H1 (cell line): ENCODE measurements around the gene RNF8. TPM values are rescaled to one million over a fixed set of nuclear protein-coding genes. Genes with fewer than 3 reads are reported as not detected.

Source experiments
- CTCF ChIA-PET: fragments of 300-600 bp; sonication (Branson Sonifier 250); formaldehyde crosslinking; loops from one replicate; lab custom pipeline; 2021; ENCODE audit not compliant: partially characterized antibody; lab: Charles Lee
- POLR2A ChIA-PET: fragments of 300-600 bp; sonication (Branson Sonifier 250); formaldehyde crosslinking; loops from one replicate; lab custom pipeline; 2021; ENCODE audit warnings: inconsistent platforms; ENCODE audit not compliant: partially characterized antibody; lab: Charles Lee
- DNase-seq, 2 experiments: peaks; one replicate each; pipeline versions ENCODE4 v3.0.0 to v3.0.0-alpha.2; 2010 to 2022; ENCODE audit warnings: low spot score in 2 of 2, low read depth in 1 of 2, mixed read lengths in 1 of 2
- FAIRE-seq: peaks from 2 replicates; lab custom pipeline; 2011; peaks lifted over from hg19 to GRCh38; lab: Jason Lieb, UNC
- H2AFZ ChIP-seq: 2 replicates; pipeline ENCODE4 v1.8.1; 2012; ENCODE audit warnings: low read length, inconsistent platforms
- H2AK5ac ChIP-seq: 2 replicates; pipeline ENCODE4 v1.6.1; 2013; ENCODE audit warnings: low read depth, low read length
- H2BK120ac ChIP-seq: replicated peaks from 2 replicates; pipeline ENCODE3; 2013; ENCODE audit warnings: low read depth, low read length, inconsistent platforms
- H2BK12ac ChIP-seq: 2 replicates; pipeline ENCODE4 v1.6.1; 2013; ENCODE audit warnings: low read depth, low read length
- H2BK15ac ChIP-seq: 2 replicates; pipeline ENCODE4 v1.6.1; 2013; ENCODE audit warnings: low read length
- H2BK20ac ChIP-seq: 2 replicates; pipeline ENCODE4 v1.6.1; 2013; ENCODE audit warnings: low read length
- H2BK5ac ChIP-seq: 2 replicates; pipeline ENCODE4 v1.6.1; 2013; ENCODE audit warnings: low read depth, low read length
- H3K14ac ChIP-seq: 2 replicates; pipeline ENCODE4 v1.6.1; 2013; ENCODE audit warnings: inconsistent platforms; ENCODE audit not compliant: insufficient read length
- H3K18ac ChIP-seq: 2 replicates; pipeline ENCODE4 v1.6.1; 2013; ENCODE audit warnings: low read length; ENCODE audit errors: extremely low read depth
- H3K23ac ChIP-seq: 2 replicates; pipeline ENCODE4 v1.6.1; 2013; ENCODE audit warnings: inconsistent platforms; ENCODE audit not compliant: insufficient read length
- H3K23me2 ChIP-seq: 2 replicates; pipeline ENCODE4 v1.6.1; 2013; ENCODE audit warnings: low read depth, low read length
- H3K27ac ChIP-seq: 2 replicates; pipeline ENCODE4 v1.6.1; 2011; ENCODE audit warnings: low read depth, low read length, inconsistent platforms
- H3K27me3 ChIP-seq, 4 experiments: replicated peaks in 1 of 4; 1 replicate in 1 of 4; 2 replicates in 3 of 4; pipeline versions ENCODE4 v1.6.1 to v1.8.1; 2011 to 2013; ENCODE audit warnings: low read length in 3 of 4, mild to moderate bottlenecking in 3 of 4, inconsistent platforms in 2 of 4, mixed read lengths in 2 of 4, moderate library complexity in 1 of 4; ENCODE audit not compliant: control insufficient read depth in 3 of 4, insufficient read depth in 3 of 4; ENCODE audit errors: extremely low read depth in 1 of 4
- H3K36me3 ChIP-seq, 4 experiments: 2 replicates each; pipeline versions ENCODE4 v1.6.1 to v1.8.1; 2011 to 2013; ENCODE audit warnings: mild to moderate bottlenecking in 4 of 4, low read length in 3 of 4, moderate library complexity in 2 of 4, control low read depth in 1 of 4, inconsistent platforms in 1 of 4; ENCODE audit not compliant: insufficient read depth in 4 of 4, control insufficient read depth in 2 of 4
- H3K4ac ChIP-seq: replicated peaks from 2 replicates; pipeline ENCODE3; 2013; ENCODE audit warnings: low read length, low read depth, mixed read lengths, inconsistent platforms; ENCODE audit not compliant: insufficient read length
- H3K4me1 ChIP-seq, 4 experiments: replicated peaks in 1 of 4; 1 replicate in 1 of 4; 2 replicates in 3 of 4; pipeline versions ENCODE4 v1.6.1 to v1.8.1; 2011 to 2013; ENCODE audit warnings: low read length in 3 of 4, inconsistent platforms in 2 of 4, mixed read lengths in 1 of 4; ENCODE audit not compliant: insufficient read depth in 4 of 4, control insufficient read depth in 3 of 4
- H3K4me2 ChIP-seq, 2 experiments: 2 replicates each; pipeline versions ENCODE4 v1.6.1 to v1.8.1; 2011 to 2013; ENCODE audit warnings: low read depth in 2 of 2, low read length in 2 of 2, control low read depth in 1 of 2, inconsistent platforms in 1 of 2, mild to moderate bottlenecking in 1 of 2; ENCODE audit not compliant: insufficient read depth in 1 of 2
- H3K4me3 ChIP-seq, 4 experiments: fragments of 200-600, 300-600 bp in 1 of 4; sonication (generic), shearing (Covaris generic), sonication (Bioruptor Twin) in 1 of 4; 2 replicates each; pipeline versions ENCODE4 v1.5.1 to v1.8.1; 2011 to 2016; ENCODE audit warnings: low read length in 4 of 4, low read depth in 3 of 4, control low read depth in 2 of 4, inconsistent platforms in 2 of 4, mild to moderate bottlenecking in 2 of 4, mixed read lengths in 1 of 4, moderate library complexity in 1 of 4; ENCODE audit not compliant: insufficient read depth in 2 of 4; ENCODE audit errors: extremely low read depth in 1 of 4
- H3K56ac ChIP-seq: replicated peaks from 2 replicates; pipeline ENCODE3; 2013; ENCODE audit warnings: low read depth, mild to moderate bottlenecking, mixed read lengths, low read length, inconsistent platforms; ENCODE audit not compliant: insufficient read length
- H3K79me1 ChIP-seq: 2 replicates; pipeline ENCODE4 v1.6.1; 2013; ENCODE audit warnings: low read depth, low read length, control low read depth
- H3K79me2 ChIP-seq, 2 experiments: 2 replicates each; pipeline versions ENCODE4 v1.6.1 to v1.8.1; 2012 to 2013; ENCODE audit warnings: low read length in 2 of 2, mild to moderate bottlenecking in 2 of 2, inconsistent platforms in 1 of 2; ENCODE audit not compliant: insufficient read depth in 2 of 2, control insufficient read depth in 1 of 2
- H3K9ac ChIP-seq, 4 experiments: replicated peaks in 1 of 4; 1 replicate in 1 of 4; 2 replicates in 3 of 4; pipeline versions ENCODE4 v1.6.1 to v1.8.1; 2011 to 2013; ENCODE audit warnings: low read depth in 3 of 4, low read length in 3 of 4, control low read depth in 2 of 4, mild to moderate bottlenecking in 2 of 4, moderate library complexity in 2 of 4, inconsistent platforms in 1 of 4; ENCODE audit errors: extremely low read depth in 1 of 4
- H3K9me3 ChIP-seq, 2 experiments: 2 replicates each; pipeline versions ENCODE4 v1.6.1 to v1.8.1; 2012 to 2013; ENCODE audit warnings: mild to moderate bottlenecking in 2 of 2, moderate library complexity in 2 of 2, control low read depth in 1 of 2, inconsistent platforms in 1 of 2, low read depth in 1 of 2, low read length in 1 of 2, mixed read lengths in 1 of 2; ENCODE audit not compliant: insufficient read depth in 2 of 2
- H4K20me1 ChIP-seq, 2 experiments: replicated peaks in 1 of 2; 2 replicates each; pipeline versions ENCODE3 to v1.8.1; 2011 to 2013; ENCODE audit warnings: inconsistent platforms in 2 of 2, low read length in 2 of 2, mild to moderate bottlenecking in 1 of 2; ENCODE audit not compliant: insufficient read depth in 2 of 2, control insufficient read depth in 1 of 2
- H4K5ac ChIP-seq: 2 replicates; pipeline ENCODE4 v1.6.1; 2013; ENCODE audit warnings: low read length, low read depth, mixed read lengths, inconsistent platforms; ENCODE audit not compliant: insufficient read length
- H4K8ac ChIP-seq: 2 replicates; pipeline ENCODE4 v1.8.0; 2013; ENCODE audit warnings: mild to moderate bottlenecking, moderate library complexity, low read length, inconsistent platforms; ENCODE audit not compliant: insufficient read depth; ENCODE audit errors: extremely low read depth
- H4K91ac ChIP-seq: replicated peaks from 2 replicates; pipeline ENCODE3; 2013; ENCODE audit warnings: low read length, mixed read lengths, inconsistent platforms; ENCODE audit not compliant: insufficient read length
- ASH2L ChIP-seq: fragments of 200-600, 300-600 bp; sonication (generic); IDR thresholded peaks from one replicate; pipeline ENCODE4 v1.7.1; 2017; ENCODE audit warnings: low read length
- BACH1 ChIP-seq: IDR thresholded peaks from 2 replicates; pipeline ENCODE4 v1.6.1; 2012; ENCODE audit warnings: low read length, improper control_type of control experiment
- WGBS, 2 experiments: shearing (Covaris generic) in 1 of 2; methylation state at CpG; one replicate each; pipeline versions ENCODE4 v1.1.6 to v1.1.7; 2013 to 2015; ENCODE audit warnings: low lambda C conversion rate in 2 of 2, mixed read lengths in 2 of 2, inconsistent platforms in 1 of 2, low coverage in 1 of 2, missing lambda C conversion rate in 1 of 2; ENCODE audit not compliant: insufficient replicate concordance in 2 of 2, insufficient coverage in 1 of 2, insufficient read length in 1 of 2; ENCODE audit errors: extremely low coverage in 1 of 2, missing lambda C conversion rate in 1 of 2; 5-methylcytosine and 5-hydroxymethylcytosine counted together
- polyA plus RNA-seq, 7 experiments: library from polyadenylated mRNA; depleted of rRNA in 3 of 7; stranded (reverse) in 5 of 7; unstranded in 2 of 7; fragments of >200 nt in 5 of 7; fragments of 200-250 nt in 2 of 7; gene quantifications; 1 replicate in 5 of 7; 2 replicates in 1 of 7; 4 replicates in 1 of 7; pipeline versions ENCODE4 v1.2.1 to v1.2.3, GENCODE V29; 2011 to 2013; ENCODE audit warnings: missing spikeins in 2 of 7, mixed read lengths in 2 of 7
- total RNA-seq: library from RNA; stranded (reverse); fragmentation: NEBNext Ultra II Directional; extraction: Animal tissue kit (Norgen Biotek cat#: 25700); gene quantifications from 2 replicates; pipeline ENCODE4 v1.2.1, GENCODE V29; 2021
- TF ChIP-seq, protein P1 (sequence below): IDR thresholded peaks from 2 replicates; pipeline ENCODE4 v1.6.1; 2011; ENCODE audit warnings: low read depth, mild to moderate bottlenecking, low read length; ENCODE audit not compliant: insufficient read depth

RNF8 gene
- total and polyA plus RNA-seq, 2 of the 8 experiments (the other 6 are each of a cell fraction or from before 2014, with no cell fraction given): 20.3 to 44.7 TPM

DNA sequence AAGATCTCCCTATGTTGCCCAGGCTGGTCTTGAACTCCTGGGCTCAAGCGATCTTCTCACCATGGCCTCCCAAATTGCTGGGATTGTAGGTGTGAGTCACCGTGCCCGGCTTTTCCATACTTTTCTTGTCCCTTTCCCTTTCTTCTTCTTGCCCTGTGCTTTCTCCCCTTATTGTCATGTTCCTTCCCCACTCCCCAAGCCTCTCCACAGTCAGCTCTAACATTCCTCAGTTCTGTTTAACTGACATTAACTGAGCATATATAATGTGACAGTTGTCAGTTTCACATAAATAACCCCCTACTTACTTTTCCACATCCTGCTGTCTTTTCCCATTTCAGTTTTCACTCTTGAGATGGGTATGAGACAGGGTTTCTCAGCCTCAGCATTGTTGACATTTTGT, 9.5 kb upstream of the RNF8 start:
- H3K4ac ChIP-seq: no peak overlapping the region
- no peaks in the 10 kb centered on the region for H3K23me2 ChIP-seq
- no peaks in the 10 kb centered on the region for H3K79me2 ChIP-seq
- no peak overlapping the region for H3K18ac ChIP-seq
- whole genome bisulfite sequencing, 2 experiments: 89% methylated on average over 3 of the region's 3 CpGs; no CpG with 5 or more reads in 1 of the 2 experiments
- no peak overlapping the region for H2BK20ac ChIP-seq
- H3K56ac ChIP-seq: no peak overlapping the region
- DNase-seq: no peak
- no peaks in the 10 kb centered on the region for H3K4me1 ChIP-seq
- H4K8ac ChIP-seq: no peak overlapping the region
- FAIRE-seq: no peak
- H2BK12ac ChIP-seq: no peak overlapping the region
- no peak overlapping the region for H4K5ac ChIP-seq
- H3K9ac ChIP-seq: no peak overlapping the region
- H2AFZ ChIP-seq: no peak overlapping the region
- POLR2A ChIA-PET: no interaction called here
- H3K14ac ChIP-seq: no peak overlapping the region
- no peak overlapping the region for H3K23ac ChIP-seq
- H2AK5ac ChIP-seq: no peak overlapping the region
- no peak overlapping the region for H4K91ac ChIP-seq
- H4K20me1 ChIP-seq: no peaks in the 10 kb centered on the region
- H3K4me3 ChIP-seq: no peak overlapping the region
- H3K27ac ChIP-seq: no peak overlapping the region
- H3K4me2 ChIP-seq: no peak overlapping the region
- no peaks in the 10 kb centered on the region for H3K9me3 ChIP-seq
- no peak overlapping the region for H2BK15ac ChIP-seq
- H3K79me1 ChIP-seq: no peaks in the 10 kb centered on the region
- H3K36me3 ChIP-seq: no peaks in the 10 kb centered on the region
- CTCF ChIA-PET: interaction anchor here (0.8 kb wide), 1 partner anchor 329 kb away, joined by 3 read pairs; no protein-coding TSS in a partner anchor
- H2BK5ac ChIP-seq: no peak overlapping the region
- TF ChIP-seq, protein P1, sequence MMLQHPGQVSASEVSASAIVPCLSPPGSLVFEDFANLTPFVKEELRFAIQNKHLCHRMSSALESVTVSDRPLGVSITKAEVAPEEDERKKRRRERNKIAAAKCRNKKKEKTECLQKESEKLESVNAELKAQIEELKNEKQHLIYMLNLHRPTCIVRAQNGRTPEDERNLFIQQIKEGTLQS: no peak
- TF ChIP-seq ASH2L (no peak), BACH1 (no peak)
- H2BK120ac ChIP-seq: no peak overlapping the region
- H3K27me3 ChIP-seq: no peaks in the 10 kb centered on the region; a peak in 1 of 7 replicates
